ENCODE data around the gene SVIL.
"Not testable (repeated sequence)": the region's sequence is repeated elsewhere in the genome, so short reads cannot be mapped to it uniquely, and the experiment has no call there.

Gene SVIL

GRCh38 chr10:29574212-29575097, 60.3 kb downstream of the SVIL start:
- DNase-seq: not testable (repeated sequence)

DNA sequence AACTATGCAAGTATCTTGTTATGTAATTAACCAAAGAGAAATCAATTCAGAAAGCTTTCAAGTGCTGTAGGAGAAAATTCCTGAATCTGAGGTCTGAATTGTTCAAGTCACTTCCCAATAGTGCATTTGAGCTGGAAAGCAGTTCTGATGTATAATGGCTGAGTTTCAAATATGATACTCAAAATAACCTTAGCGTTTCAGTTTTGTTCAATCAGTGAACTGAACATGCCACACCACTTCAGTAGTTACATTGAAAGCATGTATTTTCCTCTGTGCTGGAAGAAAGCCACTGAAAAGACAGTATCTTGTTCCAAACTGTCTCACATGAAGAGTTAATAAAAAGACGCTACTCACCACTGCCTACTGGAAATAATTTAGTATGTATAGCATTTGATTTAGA, 64.5 kb downstream of the SVIL start:
- not testable (repeated sequence) for DNase-seq

DNA sequence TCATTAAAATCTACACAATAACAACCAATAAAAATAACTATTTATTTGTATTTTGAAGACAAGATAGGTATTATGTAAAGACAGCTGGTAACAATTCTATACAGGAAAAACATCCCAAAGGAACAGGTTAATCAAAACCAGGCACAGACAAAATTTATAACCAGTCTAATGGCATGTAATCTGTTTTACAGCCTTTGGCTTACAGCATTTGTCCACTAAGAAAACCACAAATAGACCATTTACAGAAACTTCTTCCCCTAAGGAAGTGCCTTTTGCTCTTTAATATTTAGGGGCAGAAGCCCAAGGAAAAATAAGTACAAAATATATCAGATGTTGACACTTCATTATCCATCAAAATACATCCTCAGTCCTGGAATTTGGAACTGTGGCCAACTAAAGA, 65.0 kb downstream of the SVIL start:
- no peak for DNase-seq

DNA sequence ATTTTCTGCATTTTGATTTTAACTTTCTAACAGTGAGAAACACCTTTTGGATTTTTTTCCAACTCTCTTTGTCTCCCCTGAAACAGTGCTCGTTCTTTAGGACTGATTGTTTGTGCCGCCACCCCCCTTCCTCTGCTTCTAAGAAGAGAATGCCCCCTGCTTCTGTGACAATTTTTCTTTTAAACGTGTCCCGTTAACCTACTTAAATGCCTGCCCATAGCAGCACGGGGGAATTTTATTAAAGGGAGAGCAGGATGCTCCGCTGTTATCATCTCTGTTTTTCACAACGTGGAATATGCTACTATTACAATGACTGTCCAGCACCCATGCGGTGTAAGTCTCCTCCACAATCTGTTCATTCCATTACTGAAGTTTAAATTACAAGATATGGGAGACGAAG, 67.8 kb downstream of the SVIL start:
- no peak for DNase-seq

GRCh38 chr10:29566209-29566608, 68.6 kb downstream of the SVIL start:
- DNase-seq: not testable (repeated sequence)

- no peak for DNase-seq
These were observed 71.2 kb downstream of the SVIL start for GRCh38 chr10:29563420-29564035.

GRCh38 chr10:29563006-29563405, 71.8 kb downstream of the SVIL start:
- DNase-seq: not testable (repeated sequence)

DNA sequence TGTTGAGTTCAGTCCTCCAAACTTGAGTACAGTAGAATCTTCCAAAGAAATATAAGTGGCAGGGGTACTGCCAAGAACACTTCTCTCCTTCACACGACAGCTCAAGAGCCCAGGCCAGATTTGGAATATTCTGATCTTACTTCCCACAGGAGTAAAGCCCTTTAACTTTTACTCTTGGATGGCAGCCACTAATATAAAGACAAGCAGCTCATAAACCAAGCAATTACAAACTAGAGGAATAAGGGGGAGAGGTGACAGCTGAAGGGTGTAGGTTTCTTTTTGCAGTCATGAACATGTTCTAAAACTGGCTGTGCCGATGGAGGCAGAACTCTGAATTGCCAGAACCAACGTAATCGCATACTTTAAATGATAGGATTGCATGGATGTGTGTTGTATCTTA, 74.8 kb downstream of the SVIL start:
- DNase-seq: no peak

- DNase-seq: no peak
These were observed 77.1 kb downstream of the SVIL start for GRCh38 chr10:29557665-29558064.

GRCh38 chr10:29555746-29556481, 78.9 kb downstream of the SVIL start:
- no peak for DNase-seq

DNA sequence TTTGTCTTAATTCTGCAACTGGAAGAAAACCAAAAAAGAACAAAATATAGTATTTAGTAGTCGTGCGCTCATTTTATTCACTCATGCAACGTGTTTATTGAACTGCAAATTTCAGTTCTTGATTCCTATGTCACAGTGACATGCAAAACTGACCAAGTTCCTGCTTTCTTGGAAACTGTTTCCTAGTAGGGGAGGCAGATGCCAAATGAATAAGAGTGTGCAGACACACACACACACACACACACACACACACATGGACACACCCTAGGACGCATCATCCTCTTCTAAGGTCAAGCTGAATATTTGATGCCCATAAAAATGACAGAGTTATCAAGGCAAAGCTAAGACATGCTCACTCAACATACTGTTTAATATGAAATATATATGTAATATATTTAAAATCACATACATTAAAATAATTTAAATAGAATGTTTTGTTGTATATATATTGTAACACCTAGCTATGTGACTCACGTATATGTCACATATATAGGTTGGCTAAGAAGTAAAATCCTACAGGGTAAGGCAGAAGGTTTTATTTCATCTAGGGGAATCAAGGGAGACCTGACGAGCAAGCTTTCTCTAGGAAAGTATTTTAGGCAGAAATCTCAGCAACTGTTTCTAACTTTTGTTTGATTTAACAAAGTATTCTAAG, 79.6 kb downstream of the SVIL start:
- no peak for DNase-seq

DNA sequence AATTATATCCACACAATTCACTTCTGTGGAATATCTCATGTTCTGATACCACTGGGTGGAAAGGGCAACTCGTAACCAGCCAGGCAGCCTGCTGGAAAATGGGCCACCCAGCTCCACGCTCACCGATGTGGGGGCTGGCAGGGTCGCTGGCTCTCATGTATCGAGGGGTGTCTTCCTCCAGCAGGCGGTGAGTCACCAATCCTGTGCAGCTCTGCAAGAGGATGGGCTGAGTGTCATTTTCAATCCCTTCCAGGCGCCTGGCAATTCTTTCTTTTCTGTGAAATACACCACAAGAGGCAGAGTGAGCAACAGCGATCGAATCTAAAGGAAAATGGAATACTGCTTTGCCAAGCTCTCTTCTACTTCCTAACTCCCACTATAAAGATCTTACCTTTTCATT, 80.1 kb downstream of the SVIL start:
- DNase-seq: no peak

DNA sequence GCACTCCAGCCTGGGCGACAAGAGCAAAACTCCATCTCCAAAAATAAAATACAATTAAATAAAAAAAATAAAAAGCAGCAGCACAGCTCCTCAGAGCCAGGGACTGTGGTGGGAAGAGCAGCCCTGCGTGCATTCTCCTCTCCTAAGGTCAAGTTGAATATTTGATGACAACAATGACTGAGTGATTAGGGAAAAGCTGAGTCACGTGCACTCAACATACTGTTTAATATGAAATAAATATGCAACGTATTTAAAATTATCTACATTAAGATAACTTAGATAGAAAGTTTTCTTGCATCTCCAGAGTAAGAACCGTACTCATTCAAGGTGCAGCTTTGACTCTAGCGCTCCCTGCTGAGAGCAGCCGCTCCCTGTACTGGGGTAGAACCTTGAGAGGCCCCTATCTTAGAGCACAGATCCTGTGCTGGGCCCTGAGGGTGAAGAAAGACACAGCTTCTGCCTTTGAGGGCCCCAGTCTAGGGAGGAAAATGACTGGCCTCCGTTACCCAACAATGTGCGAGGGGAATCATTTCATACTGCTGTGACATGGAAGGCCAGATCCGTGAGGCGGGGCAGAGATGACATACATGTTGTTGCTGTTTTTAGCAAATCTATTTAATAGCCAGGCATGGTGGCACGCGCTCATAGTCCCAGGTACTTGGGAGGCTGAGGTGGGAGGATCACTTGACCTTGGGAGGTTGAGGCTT, 81.1 kb downstream of the SVIL start:
- DNase-seq: no peak

DNA sequence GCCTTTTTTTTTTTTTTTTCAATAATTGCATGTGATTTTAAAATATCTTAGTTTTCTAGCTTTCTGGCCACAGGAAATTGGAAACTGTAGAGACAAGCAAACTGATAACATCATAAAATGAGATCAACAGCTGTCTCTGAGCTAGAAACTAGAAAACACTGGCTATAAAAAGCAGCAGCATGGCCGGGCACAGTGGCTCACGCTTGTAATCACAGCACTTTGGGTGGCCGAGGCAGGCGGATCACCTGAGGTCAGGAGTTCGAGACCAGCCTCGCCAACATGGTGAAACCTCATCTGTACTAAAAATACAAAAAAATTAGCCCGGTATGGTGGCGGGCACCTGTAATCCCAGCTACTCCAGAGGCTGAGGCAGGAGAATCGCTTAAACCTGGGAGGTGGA, 81.7 kb downstream of the SVIL start:
- DNase-seq: not testable (repeated sequence)

DNA sequence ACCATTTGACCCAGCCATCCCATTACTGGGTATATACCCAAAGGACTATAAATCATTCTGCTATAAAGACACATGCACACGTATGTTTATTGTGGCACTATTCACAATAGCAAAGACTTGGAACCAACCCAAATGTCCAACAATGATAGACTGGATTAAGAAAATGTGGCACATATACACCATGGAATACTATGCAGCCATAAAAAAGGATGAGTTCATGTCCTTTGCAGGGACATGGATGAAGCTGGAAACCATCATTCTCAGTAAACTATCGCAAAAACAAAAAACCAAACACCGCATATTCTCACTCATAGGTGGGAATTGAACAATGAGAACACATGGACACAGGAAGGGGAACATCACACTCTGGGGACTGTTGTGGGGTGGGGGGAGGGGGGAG, 85.3 kb downstream of the SVIL start:
- DNase-seq: not testable (repeated sequence)

- DNase-seq: no peak
These were observed 87.9 kb downstream of the SVIL start for GRCh38 chr10:29546773-29547313.

- no peak for DNase-seq
These were observed 89.6 kb downstream of the SVIL start for GRCh38 chr10:29545122-29545521.

DNA sequence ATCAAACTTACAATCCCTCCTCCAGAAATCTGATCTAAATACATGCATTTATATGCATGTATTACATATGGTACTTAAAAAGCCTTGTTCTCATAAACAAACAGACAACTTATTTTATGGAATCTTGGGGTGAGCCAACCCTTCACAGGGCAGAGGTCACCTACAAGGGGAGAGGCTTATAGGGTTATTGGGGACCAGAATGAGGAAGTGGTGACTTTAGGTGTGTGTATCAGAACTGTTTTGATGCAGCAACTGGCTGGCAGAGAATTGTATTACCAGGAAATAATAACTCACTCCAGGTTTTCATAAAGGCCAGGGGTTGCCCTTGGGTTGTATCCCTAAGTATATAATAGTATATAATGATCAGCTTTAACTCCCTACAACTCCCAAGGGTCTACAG, 91.1 kb downstream of the SVIL start:
- DNase-seq: no peak

DNA sequence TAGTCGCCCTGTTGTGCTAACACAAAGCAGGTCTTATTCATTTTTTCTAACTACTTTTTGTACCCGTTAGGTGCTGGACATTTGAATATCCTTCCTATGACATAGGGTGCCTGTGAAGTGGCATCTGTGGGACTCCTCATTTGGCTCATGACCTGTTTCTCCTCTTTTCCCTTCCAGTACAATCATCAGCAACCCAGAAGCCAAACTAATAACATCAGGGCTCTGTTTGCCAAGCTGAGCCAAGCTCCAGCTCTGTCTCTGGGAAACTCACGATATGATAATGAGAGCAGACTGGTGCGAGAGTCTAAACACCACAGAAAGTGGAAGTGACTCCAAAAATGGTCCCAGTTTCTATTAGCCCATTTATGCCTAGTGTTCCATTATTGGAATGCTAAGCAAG, 92.0 kb downstream of the SVIL start:
- DNase-seq: no peak

- DNase-seq: no peak
These were observed 93.2 kb downstream of the SVIL start for GRCh38 chr10:29541422-29542210.

- DNase-seq: no peak
These were observed 94.8 kb downstream of the SVIL start for GRCh38 chr10:29540016-29540415.
